ENCODE measurements around the gene MRTFA.
"Not testable (repeated sequence)": the region's sequence is repeated elsewhere in the genome, so short reads cannot be mapped to it uniquely, and the experiment has no call there.

MRTFA gene

GRCh38 chr22:40394607-40395006 is 241.9 kb downstream of the MRTFA start:
- no peak for DNase-seq (ENCODE audit: low spot score)

GRCh38 chr22:40392618-40393017 is 243.9 kb downstream of the MRTFA start:
- DNase-seq (ENCODE audit: low spot score), result no peak

GRCh38 chr22:40391417-40391816 is 245.1 kb downstream of the MRTFA start:
- no peak for DNase-seq (ENCODE audit: low spot score)

- no peak for DNase-seq (ENCODE audit: low spot score)
Measured at GRCh38 chr22:40388231-40388630, 248.3 kb downstream of the MRTFA start.

- no peak for DNase-seq (ENCODE audit: low spot score)
Measured at GRCh38 chr22:40387746-40388145, 248.8 kb downstream of the MRTFA start.

- no peak for DNase-seq (ENCODE audit: low spot score)
Measured at GRCh38 chr22:40385036-40385782, 251.3 kb downstream of the MRTFA start.

GRCh38 chr22:40383905-40384304 is 252.6 kb downstream of the MRTFA start:
- no peak for DNase-seq (ENCODE audit: low spot score)

- DNase-seq (ENCODE audit: low spot score), result no peak
Measured at GRCh38 chr22:40381461-40381860, 255.1 kb downstream of the MRTFA start.

- DNase-seq (ENCODE audit: low spot score), result not testable (repeated sequence)
Measured at GRCh38 chr22:40378448-40378847, 258.1 kb downstream of the MRTFA start.

GRCh38 chr22:40377931-40378330 is 258.6 kb downstream of the MRTFA start:
- DNase-seq (ENCODE audit: low spot score), result no peak

GRCh38 chr22:40376149-40376548 is 260.4 kb downstream of the MRTFA start:
- DNase-seq (ENCODE audit: low spot score), result no peak

- DNase-seq (ENCODE audit: low spot score), result no peak
Measured at GRCh38 chr22:40374567-40374966, 262.0 kb downstream of the MRTFA start.

GRCh38 chr22:40368836-40369235 is 267.7 kb downstream of the MRTFA start:
- DNase-seq (ENCODE audit: low spot score), result no peak

GRCh38 chr22:40368016-40368415 is 268.5 kb downstream of the MRTFA start:
- DNase-seq (ENCODE audit: low spot score), result no peak

GRCh38 chr22:40367342-40367741 is 269.2 kb downstream of the MRTFA start:
- DNase-seq (ENCODE audit: low spot score), result no peak

GRCh38 chr22:40366068-40366467 is 270.5 kb downstream of the MRTFA start:
- DNase-seq (ENCODE audit: low spot score), result no peak

GRCh38 chr22:40364431-40364830 is 272.1 kb downstream of the MRTFA start:
- no peak for DNase-seq (ENCODE audit: low spot score)

GRCh38 chr22:40363059-40363458 is 273.5 kb downstream of the MRTFA start:
- DNase-seq (ENCODE audit: low spot score), result no peak

GRCh38 chr22:40361100-40361499 is 275.4 kb downstream of the MRTFA start:
- DNase-seq (ENCODE audit: low spot score), result no peak

All from pons (tissue), 1 donor.